DND-41 (cell line): ENCODE results near the gene TBC1D8.

Source experiments
- CTCF ChIP-seq: IDR thresholded peaks from 2 replicates; pipeline ENCODE4 v1.5.1; 2012; ENCODE audit warnings: borderline replicate concordance, low read length, moderate library complexity, mild to moderate bottlenecking; ENCODE audit not compliant: poor library complexity, severe bottlenecking; ENCODE audit errors: extremely low read depth
- EZH2 ChIP-seq: IDR thresholded peaks from 3 replicates; pipeline ENCODE4 v1.6.1; 2012; ENCODE audit warnings: borderline replicate concordance, low read depth, mild to moderate bottlenecking, moderate library complexity, low read length, inconsistent platforms; ENCODE audit not compliant: severe bottlenecking

GRCh38 chr2:101148777-101149176, 2.4 kb downstream of the TBC1D8 start:
- no peak for TF ChIP-seq CTCF
- TF ChIP-seq EZH2 = no peak
